ENCODE data around the gene B4GALNT2.
A peak's percentile ranks its signal among the peaks of the same experiment; 100 is the strongest.

Gene B4GALNT2

DNA sequence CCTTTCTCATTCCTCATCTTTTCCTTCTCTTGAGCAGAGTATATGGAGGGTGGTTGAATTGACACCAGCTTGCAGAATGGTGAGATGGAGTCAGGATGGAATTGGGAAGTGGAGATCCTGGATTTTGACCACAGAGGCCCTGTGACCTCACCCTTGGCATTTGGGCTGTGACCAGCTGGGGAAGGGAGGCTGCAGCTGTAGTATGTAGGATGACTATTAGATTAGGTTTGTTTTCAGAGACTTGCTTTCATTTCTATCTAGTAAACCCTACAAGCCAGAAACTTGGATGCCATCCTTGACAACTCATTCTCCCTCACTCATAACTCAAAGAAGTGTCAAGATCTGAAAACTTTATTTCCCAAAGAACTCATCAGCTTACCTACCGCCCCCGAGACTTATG is 71.9 kb downstream of the B4GALNT2 start:
- no peak for DNase-seq (ENCODE audit: low spot score in 2 of 2)
- peaks cover 4% of the 10 kb centered on the region for H3K36me3 Mint-ChIP-seq
- no peak overlapping the region for H3K4me3 Mint-ChIP-seq
- H3K27ac Mint-ChIP-seq = no peak overlapping the region
- ATAC-seq = no peak
- H3K9me3 Mint-ChIP-seq = no peaks in the 10 kb centered on the region
- peaks cover 26% of the 10 kb centered on the region for H3K4me1 Mint-ChIP-seq

DNA sequence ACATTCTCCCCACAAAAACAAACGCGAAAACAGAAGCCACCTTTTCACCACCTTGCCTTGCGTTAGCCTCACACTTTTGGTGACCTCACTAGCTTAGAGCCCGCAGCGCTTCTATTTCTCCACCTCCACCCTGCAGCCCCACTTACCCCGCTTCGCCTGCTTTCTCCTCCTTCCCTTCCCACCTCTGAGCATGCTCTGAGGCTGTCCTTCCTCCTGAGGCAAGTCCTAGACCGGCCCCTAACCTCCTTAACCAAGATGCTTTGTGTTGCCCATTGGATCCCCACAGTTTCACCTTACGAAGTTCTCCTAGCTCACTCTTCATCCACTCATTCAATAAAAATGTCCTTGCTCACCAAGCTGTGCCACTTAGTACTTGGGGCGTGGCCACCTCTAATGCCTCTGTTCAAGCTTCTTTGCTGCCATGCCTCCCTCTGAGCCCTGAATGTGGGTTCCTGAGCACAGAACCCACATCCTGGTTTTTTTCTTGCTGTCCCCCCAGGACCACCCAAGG is 76.5 kb downstream of the B4GALNT2 start:
- Mint-ChIP-seq H3K4me1 (peaks cover 65% of the 10 kb centered on the region), H3K4me3 (peak overlapping the region; percentile 71), H3K27ac (peak overlapping the region; percentile 80), H3K36me3 (peaks cover 24% of the 10 kb centered on the region), H3K9me3 (no peaks in the 10 kb centered on the region)
- peak; percentile 63 for ATAC-seq
- peak in 1 of 2 donors; percentile 65 for DNase-seq (ENCODE audit: low spot score in 2 of 2)

- Mint-ChIP-seq H3K27ac (peak within 1 kb of the TSS; percentile 80), H3K4me3 (peak within 1 kb of the TSS; percentile 71), H3K4me1 (peaks cover 78% of the 10 kb centered on the region), H3K36me3 (peaks cover 36% of the 10 kb centered on the region), H3K9me3 (no peaks in the 10 kb centered on the region)
- peak; percentile 51 to 85 for DNase-seq (ENCODE audit: low spot score in 2 of 2)
- peak; percentile 91 for ATAC-seq
Measured at GRCh38 chr17:49210158-49211029, 77.8 kb downstream of the B4GALNT2 start, which contains the start of the genes ABI3 and GNGT2. Gene ABI3 (plus strand): TSS chr17:49210707. CDS start chr17:49210725, 18 bp downstream. Gene GNGT2 (minus strand): TSS chr17:49210574. CDS start chr17:49207422, 3,152 bp downstream.

DNA sequence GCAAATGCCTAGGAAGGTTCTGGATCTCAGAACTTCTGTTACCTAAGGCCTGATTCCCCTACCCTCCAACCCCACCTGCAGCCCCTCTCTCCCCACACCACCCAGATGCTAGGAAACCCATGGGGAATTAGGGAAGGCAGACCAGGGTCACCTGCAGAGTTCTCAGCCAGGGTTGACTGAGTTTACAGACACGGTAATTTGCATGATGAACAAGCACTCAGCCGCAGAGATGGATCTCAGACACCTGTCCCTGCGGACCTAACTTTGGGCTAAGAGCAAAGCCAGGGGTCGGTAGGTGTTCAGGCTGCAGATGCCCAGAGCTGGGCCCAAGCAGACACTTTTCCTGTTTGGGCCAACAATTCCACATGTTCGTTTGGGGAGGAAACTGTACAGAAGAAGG is 80.8 kb downstream of the B4GALNT2 start:
- no peak for DNase-seq (ENCODE audit: low spot score in 2 of 2)
- Mint-ChIP-seq H3K27ac (peak overlapping the region; percentile 83), H3K4me3 (peak overlapping the region; percentile 71), H3K9me3 (no peaks in the 10 kb centered on the region), H3K36me3 (peaks cover 64% of the 10 kb centered on the region), H3K4me1 (peaks cover 95% of the 10 kb centered on the region)
- no peak for ATAC-seq

DNA sequence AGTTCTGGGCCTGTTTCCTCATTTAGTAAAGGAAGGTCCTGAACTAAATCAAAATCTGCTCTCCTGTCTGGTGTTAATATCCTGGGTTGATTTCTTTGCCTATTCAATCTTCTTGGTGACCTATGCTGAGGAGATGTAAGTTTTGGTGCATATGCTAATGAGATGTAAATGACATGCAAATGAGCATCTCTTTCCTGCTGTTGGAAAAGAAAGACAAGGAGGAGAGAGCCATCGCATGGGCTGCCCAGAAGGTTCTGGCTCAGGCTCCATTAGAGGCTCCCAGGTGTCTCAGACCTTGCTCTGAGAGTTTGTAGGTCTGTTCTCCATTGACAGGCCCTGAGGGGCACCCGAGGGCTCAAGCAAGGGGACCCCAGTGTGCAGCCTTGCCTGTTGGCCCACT is 81.3 kb downstream of the B4GALNT2 start:
- no peaks in the 10 kb centered on the region for H3K9me3 Mint-ChIP-seq
- DNase-seq (ENCODE audit: low spot score in 2 of 2) (no peak), ATAC-seq (no peak)
- peaks cover 68% of the 10 kb centered on the region for H3K36me3 Mint-ChIP-seq
- H3K4me3 Mint-ChIP-seq = peak overlapping the region; percentile 71
- H3K27ac Mint-ChIP-seq = peak overlapping the region; percentile 83
- peaks cover 96% of the 10 kb centered on the region for H3K4me1 Mint-ChIP-seq

- no peaks in the 10 kb centered on the region for H3K9me3 Mint-ChIP-seq
Measured at GRCh38 chr17:49214676-49215360, 82.2 kb downstream of the B4GALNT2 start.

GRCh38 chr17:49216482-49216881 is 83.9 kb downstream of the B4GALNT2 start:
- Mint-ChIP-seq H3K27ac (peak overlapping the region; percentile 90), H3K9me3 (no peaks in the 10 kb centered on the region), H3K4me1 (peaks cover 87% of the 10 kb centered on the region), H3K36me3 (peaks cover 85% of the 10 kb centered on the region), H3K4me3 (peak overlapping the region; percentile 71)
- ATAC-seq = no peak
- DNase-seq (ENCODE audit: low spot score in 2 of 2) = no peak

More at GRCh38 chr17:49214676-49215360, 82.2 kb downstream of the B4GALNT2 start:
- Mint-ChIP-seq H3K36me3 (peaks cover 77% of the 10 kb centered on the region), H3K27ac (peak overlapping the region; percentile 83), H3K4me3 (peak overlapping the region; percentile 71), H3K4me1 (peaks cover 96% of the 10 kb centered on the region)
- ATAC-seq (no peak), DNase-seq (ENCODE audit: low spot score in 2 of 2) (peak in 1 of 2 donors; percentile 55)

DNA sequence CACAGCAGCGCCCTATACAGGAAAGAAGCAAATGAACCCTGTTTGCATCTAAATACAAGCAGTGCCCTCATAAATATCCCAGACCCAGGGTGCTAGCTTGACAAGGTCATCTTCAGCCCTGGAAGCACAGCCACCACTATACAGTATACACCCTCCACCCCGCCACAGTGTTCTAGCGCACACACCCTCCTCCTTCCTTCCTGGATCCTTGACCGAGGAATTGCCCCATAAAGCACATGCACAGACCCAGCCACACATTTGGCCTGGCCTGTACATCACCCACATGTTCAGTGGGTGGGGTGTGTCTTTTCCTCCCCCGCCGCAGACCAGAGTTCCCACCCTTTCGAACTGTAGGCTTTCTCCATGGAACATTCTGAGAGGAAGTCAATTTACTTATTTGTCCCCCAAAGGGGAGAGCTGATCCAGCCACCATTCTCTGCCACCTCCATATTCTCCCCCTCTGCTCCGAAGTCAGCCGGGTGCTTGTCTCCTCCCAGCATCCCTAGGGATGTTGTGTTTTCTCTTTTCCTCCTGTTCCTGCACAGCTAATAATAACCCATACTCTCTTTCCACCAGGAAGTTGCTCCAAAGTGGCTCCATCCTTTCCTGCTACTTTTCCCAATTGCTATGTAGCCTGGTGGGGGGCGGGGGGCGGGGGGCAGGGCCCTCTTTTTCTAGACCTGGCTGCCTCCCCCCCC is 84.5 kb downstream of the B4GALNT2 start:
- peaks cover 85% of the 10 kb centered on the region for H3K4me1 Mint-ChIP-seq
- DNase-seq (ENCODE audit: low spot score in 2 of 2) (no peak), ATAC-seq (no peak)
- H3K27ac Mint-ChIP-seq = peak overlapping the region; percentile 90
- H3K4me3 Mint-ChIP-seq = peak overlapping the region; percentile 71
- peaks cover 90% of the 10 kb centered on the region for H3K36me3 Mint-ChIP-seq
- H3K9me3 Mint-ChIP-seq = no peaks in the 10 kb centered on the region

GRCh38 chr17:49217651-49218413 is 85.3 kb downstream of the B4GALNT2 start:
- Mint-ChIP-seq H3K4me3 (peak overlapping the region; percentile 71), H3K27ac (peak overlapping the region; percentile 90), H3K4me1 (peaks cover 85% of the 10 kb centered on the region), H3K36me3 (peaks cover 93% of the 10 kb centered on the region), H3K9me3 (no peaks in the 10 kb centered on the region)
- ATAC-seq (peak; percentile 81), DNase-seq (ENCODE audit: low spot score in 2 of 2) (peak in 1 of 2 donors; percentile 79)

DNA sequence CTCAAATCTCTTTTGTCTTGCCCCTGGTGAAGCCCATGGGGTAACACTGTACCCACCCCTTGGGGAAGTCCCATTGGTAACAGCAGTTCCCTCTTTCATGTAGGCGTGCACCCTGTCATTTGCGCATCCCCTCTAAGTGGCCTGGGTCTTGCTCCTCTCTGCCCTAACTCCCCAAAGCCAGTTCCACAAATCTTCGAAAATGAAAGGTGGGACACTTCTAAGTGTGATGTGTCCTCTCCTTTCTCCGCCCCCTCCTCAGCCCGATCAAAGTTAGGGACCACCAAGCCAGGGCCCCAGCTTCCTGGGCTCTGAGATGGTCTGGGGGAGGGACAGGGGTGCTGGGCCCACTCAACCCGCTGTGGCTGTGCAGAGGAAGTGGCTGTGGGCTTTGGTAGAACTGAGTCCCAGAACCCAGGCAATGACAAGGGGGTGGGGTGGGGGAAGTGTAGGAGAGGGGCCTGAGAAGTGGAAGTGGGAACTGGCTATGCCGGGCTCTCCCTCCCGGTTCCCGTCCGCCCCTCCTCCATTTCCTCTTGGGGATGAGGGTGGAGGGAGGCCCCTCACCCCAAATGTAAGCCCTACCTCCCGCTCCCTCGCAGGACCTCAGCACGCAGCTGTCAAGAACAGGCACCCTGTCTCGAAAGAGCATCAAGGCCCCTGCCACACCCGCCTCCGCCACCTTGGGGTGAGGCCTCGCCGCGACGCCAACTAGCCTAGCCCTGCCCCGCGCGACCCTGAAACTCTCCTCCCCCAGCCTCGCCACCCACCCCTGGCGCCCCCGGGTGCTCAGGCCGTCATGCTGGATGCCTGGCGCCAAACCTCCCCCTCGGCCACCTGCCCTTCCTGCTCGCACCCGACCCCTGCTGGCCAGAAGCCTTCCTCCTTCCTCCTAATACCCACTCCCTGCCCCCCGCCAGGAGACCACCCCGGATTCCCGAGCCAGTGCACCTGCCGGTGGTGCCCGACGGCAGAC is 86.7 kb downstream of the B4GALNT2 start:
- H3K27ac Mint-ChIP-seq = peak overlapping the region; percentile 90
- no peaks in the 10 kb centered on the region for H3K9me3 Mint-ChIP-seq
- H3K4me3 Mint-ChIP-seq = peak overlapping the region; percentile 71
- peaks cover 81% of the 10 kb centered on the region for H3K4me1 Mint-ChIP-seq
- ATAC-seq (peak; percentile 70), DNase-seq (ENCODE audit: low spot score in 2 of 2) (peak in 1 of 2 donors; percentile 84)
- peaks cover 96% of the 10 kb centered on the region for H3K36me3 Mint-ChIP-seq

DNA sequence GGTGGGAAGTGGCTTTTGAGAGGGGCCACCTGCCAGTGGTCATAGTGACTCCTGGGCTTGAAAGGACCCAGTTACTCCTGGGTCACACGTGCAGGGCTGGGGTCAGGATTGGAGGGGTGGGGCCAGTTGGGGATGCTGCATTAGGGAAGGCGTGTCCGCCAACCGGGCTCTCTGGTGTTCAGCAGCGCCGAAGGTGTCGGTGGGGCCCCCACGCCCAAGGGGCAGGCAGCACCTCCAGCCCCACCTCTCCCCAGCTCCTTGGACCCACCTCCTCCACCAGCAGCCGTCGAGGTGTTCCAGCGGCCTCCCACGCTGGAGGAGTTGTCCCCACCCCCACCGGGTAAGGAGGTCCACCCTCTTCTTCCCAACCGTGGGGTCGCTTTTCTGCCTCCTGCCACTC is 87.4 kb downstream of the B4GALNT2 start:
- DNase-seq (ENCODE audit: low spot score in 2 of 2) (no peak), ATAC-seq (no peak)
- Mint-ChIP-seq H3K4me1 (peaks cover 81% of the 10 kb centered on the region), H3K27ac (peak overlapping the region; percentile 90), H3K4me3 (peak overlapping the region; percentile 71), H3K9me3 (no peaks in the 10 kb centered on the region), H3K36me3 (peaks cover 96% of the 10 kb centered on the region)

GRCh38 chr17:49223168-49223516 is 90.6 kb downstream of the B4GALNT2 start:
- Mint-ChIP-seq H3K4me3 (peak overlapping the region; percentile 72), H3K27ac (peak overlapping the region; percentile 58), H3K36me3 (peaks cover 86% of the 10 kb centered on the region), H3K4me1 (peaks cover 76% of the 10 kb centered on the region), H3K9me3 (no peaks in the 10 kb centered on the region)
- peak in 1 of 2 donors; percentile 59 for DNase-seq (ENCODE audit: low spot score in 2 of 2)
- no peak for ATAC-seq

DNA sequence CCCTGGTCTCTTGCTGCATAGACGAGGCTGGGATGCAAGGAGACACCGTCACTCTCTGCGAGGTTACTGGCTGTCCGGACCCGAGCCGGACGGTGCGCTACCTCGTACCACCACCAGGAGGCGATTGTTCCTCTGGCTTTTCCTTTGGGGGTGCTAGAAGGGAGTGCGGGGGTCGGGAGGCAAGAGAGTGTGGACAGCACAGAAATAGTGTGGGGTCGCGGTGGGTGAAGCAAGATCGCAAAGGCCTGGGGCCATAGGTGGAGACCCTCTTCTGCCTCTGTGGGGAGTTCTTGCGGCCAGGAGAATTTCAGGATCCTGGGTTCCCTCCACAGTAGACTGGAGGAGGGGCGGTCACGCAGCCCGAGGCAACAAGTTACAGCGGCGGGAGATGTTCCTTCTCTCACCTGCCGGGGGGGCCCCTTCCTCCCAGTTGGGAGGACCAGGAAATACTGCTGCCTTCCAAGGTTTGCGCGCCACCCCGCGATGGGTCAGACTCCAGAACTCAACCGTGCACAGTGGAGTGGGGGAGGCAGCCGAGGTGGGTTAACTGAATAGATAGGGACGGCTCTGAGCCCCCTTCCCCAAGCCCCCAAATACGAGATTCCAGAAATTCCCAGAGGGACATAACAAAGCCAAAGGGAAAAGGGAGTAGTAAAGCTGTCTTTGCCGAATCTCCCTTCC is 91.1 kb downstream of the B4GALNT2 start:
- peaks cover 74% of the 10 kb centered on the region for H3K4me1 Mint-ChIP-seq
- DNase-seq (ENCODE audit: low spot score in 2 of 2) (peak; percentile 72 to 89), ATAC-seq (peak; percentile 31)
- H3K9me3 Mint-ChIP-seq = no peaks in the 10 kb centered on the region
- peak overlapping the region; percentile 73 for H3K27ac Mint-ChIP-seq
- H3K4me3 Mint-ChIP-seq = peak overlapping the region; percentile 72
- peaks cover 81% of the 10 kb centered on the region for H3K36me3 Mint-ChIP-seq
